Stromal cell of bone marrow (primary cell): ENCODE data around the gene CRX.
"Not testable (repeated sequence)": the region's sequence is repeated elsewhere in the genome, so short reads cannot be mapped to it uniquely, and the experiment has no call there.

ENCODE experiments used
- DNase-seq: peaks from one replicate; pipeline ENCODE4 v3.0.0-alpha.2; 2012; ENCODE audit warnings: low read depth

CRX gene

GRCh38 chr19:47859838-47860237, 38.1 kb downstream of the CRX start:
- DNase-seq: not testable (repeated sequence)

- no peak for DNase-seq
Measured at GRCh38 chr19:47860602-47861297, 39.0 kb downstream of the CRX start.

GRCh38 chr19:47861630-47862029, 39.9 kb downstream of the CRX start:
- DNase-seq: no peak

- DNase-seq: peak; percentile 45
Measured at GRCh38 chr19:47863514-47863936, 41.8 kb downstream of the CRX start.

- DNase-seq: no peak
Measured at GRCh38 chr19:47865166-47865565, 43.4 kb downstream of the CRX start.

GRCh38 chr19:47878906-47879305, 57.2 kb downstream of the CRX start:
- no peak for DNase-seq

- not testable (repeated sequence) for DNase-seq
Measured at GRCh38 chr19:47879385-47879784, 57.6 kb downstream of the CRX start.

- DNase-seq: no peak
Measured at GRCh38 chr19:47881757-47882156, 60.0 kb downstream of the CRX start.

- DNase-seq: no peak
Measured at GRCh38 chr19:47882890-47883289, 61.2 kb downstream of the CRX start.

- no peak for DNase-seq
Measured at GRCh38 chr19:47885067-47885463, 63.3 kb downstream of the CRX start.

- no peak for DNase-seq
Measured at GRCh38 chr19:47886010-47886559, 64.3 kb downstream of the CRX start, which contains the start of gene SULT2A1. Gene SULT2A1 (minus strand): TSS chr19:47886315. CDS start chr19:47886257, 58 bp downstream.

GRCh38 chr19:47890865-47891621, 69.3 kb downstream of the CRX start:
- DNase-seq: no peak

GRCh38 chr19:47891622-47891922, 69.8 kb downstream of the CRX start:
- DNase-seq: no peak

- DNase-seq: no peak
Measured at GRCh38 chr19:47891923-47892666, 70.4 kb downstream of the CRX start.
